H9 (cell line): ENCODE results near the gene NPTN. TPM values are rescaled to one million over a fixed set of nuclear protein-coding genes. Genes with fewer than 3 reads are reported as not detected.

Experiments used
- DNase-seq: peaks from one replicate; pipeline ENCODE4 v3.0.0-alpha.2; 2017
- H2AFZ ChIP-seq: one replicate; pipeline ENCODE4 v1.6.1; 2013; ENCODE audit warnings: mild to moderate bottlenecking, low read length, control low read depth, moderate library complexity
- H2AK5ac ChIP-seq: 2 replicates; pipeline ENCODE4 v1.6.1; 2013; ENCODE audit warnings: low read length, control low read depth, mixed read lengths; ENCODE audit not compliant: insufficient read length
- H2BK120ac ChIP-seq: one replicate; pipeline ENCODE4 v1.6.1; 2013; ENCODE audit warnings: low read depth, mild to moderate bottlenecking, low read length, control low read depth, inconsistent platforms; ENCODE audit not compliant: poor library complexity, severe bottlenecking
- H2BK12ac ChIP-seq: 2 replicates; pipeline ENCODE4 v1.6.1; 2013; ENCODE audit warnings: low read length, control low read depth, mixed read lengths, low read depth; ENCODE audit not compliant: insufficient read length
- H2BK15ac ChIP-seq: 2 replicates; pipeline ENCODE4 v1.6.1; 2013; ENCODE audit warnings: low read depth, low read length, control low read depth
- H2BK20ac ChIP-seq: one replicate; pipeline ENCODE4 v1.6.1; 2013; ENCODE audit warnings: low read depth, mild to moderate bottlenecking, low read length, control low read depth, inconsistent platforms; ENCODE audit not compliant: poor library complexity, severe bottlenecking
- H2BK5ac ChIP-seq: 2 replicates; pipeline ENCODE4 v1.6.1; 2013; ENCODE audit warnings: low read length, control low read depth, mixed read lengths; ENCODE audit not compliant: insufficient read length
- H3K14ac ChIP-seq: 2 replicates; pipeline ENCODE4 v1.6.1; 2013; ENCODE audit warnings: low read length, control low read depth; ENCODE audit not compliant: insufficient read depth
- H3K18ac ChIP-seq: 2 replicates; pipeline ENCODE4 v1.6.1; 2013; ENCODE audit warnings: low read depth, mild to moderate bottlenecking, mixed read lengths, low read length, control low read depth; ENCODE audit not compliant: insufficient read length
- H3K23ac ChIP-seq: 2 replicates; pipeline ENCODE4 v1.6.1; 2013; ENCODE audit warnings: low read length, control low read depth, mixed read lengths, low read depth; ENCODE audit not compliant: insufficient read length
- H3K23me2 ChIP-seq: 2 replicates; pipeline ENCODE4 v1.6.1; 2013; ENCODE audit warnings: low read depth, mild to moderate bottlenecking, mixed read lengths, low read length, control low read depth; ENCODE audit not compliant: insufficient read length, poor library complexity, severe bottlenecking
- H3K27ac ChIP-seq: 2 replicates; pipeline ENCODE4 v1.5.1; 2013; ENCODE audit warnings: low read length, control low read depth, mixed read lengths, low read depth; ENCODE audit not compliant: insufficient read length
- H3K27me3 ChIP-seq: 2 replicates; pipeline ENCODE4 v1.6.1; 2013; ENCODE audit warnings: low read length, control low read depth, inconsistent platforms; ENCODE audit not compliant: insufficient read depth
- H3K4ac ChIP-seq: 2 replicates; pipeline ENCODE4 v1.6.1; 2013; ENCODE audit warnings: low read depth, mild to moderate bottlenecking, control low read depth, inconsistent platforms, low read length, moderate library complexity
- H3K4me1 ChIP-seq: 2 replicates; pipeline ENCODE4 v1.6.1; 2013; ENCODE audit warnings: low read length, control low read depth, inconsistent platforms; ENCODE audit not compliant: insufficient read depth
- H3K4me2 ChIP-seq: 2 replicates; pipeline ENCODE4 v1.6.1; 2013; ENCODE audit warnings: low read length, control low read depth, mixed read lengths; ENCODE audit not compliant: insufficient read length, insufficient read depth
- H3K56ac ChIP-seq: 2 replicates; pipeline ENCODE4 v1.6.1; 2013; ENCODE audit warnings: low read depth, mild to moderate bottlenecking, mixed read lengths, low read length, control low read depth; ENCODE audit not compliant: insufficient read length
- H3K79me1 ChIP-seq: 2 replicates; pipeline ENCODE4 v1.6.1; 2013; ENCODE audit warnings: low read depth, mild to moderate bottlenecking, moderate library complexity, low read length, control low read depth, inconsistent platforms; ENCODE audit not compliant: insufficient read depth, poor library complexity, severe bottlenecking
- H3K79me2 ChIP-seq: 2 replicates; pipeline ENCODE4 v1.6.1; 2013; ENCODE audit warnings: low read length, control low read depth, inconsistent platforms; ENCODE audit not compliant: insufficient read depth
- H3K9ac ChIP-seq: 2 replicates; pipeline ENCODE4 v1.6.1; 2013; ENCODE audit warnings: low read length, control low read depth, mixed read lengths; ENCODE audit not compliant: insufficient read length; ENCODE audit errors: extremely low read depth
- H3K9me3 ChIP-seq: one replicate; pipeline ENCODE4 v1.6.1; 2013; ENCODE audit warnings: low read depth, low read length, inconsistent platforms; ENCODE audit not compliant: control insufficient read depth
- H3T11ph ChIP-seq: one replicate; pipeline ENCODE4 v1.6.1; 2013; ENCODE audit warnings: mild to moderate bottlenecking, low read length, control low read depth, inconsistent platforms
- H4K20me1 ChIP-seq: one replicate; pipeline ENCODE4 v1.6.1; 2013; ENCODE audit not compliant: control insufficient read depth, insufficient read length, insufficient read depth
- H4K5ac ChIP-seq: 2 replicates; pipeline ENCODE4 v1.6.1; 2013; ENCODE audit warnings: low read depth, mild to moderate bottlenecking, mixed read lengths, low read length, control low read depth; ENCODE audit not compliant: insufficient read length
- H4K8ac ChIP-seq: replicated peaks from 2 replicates; pipeline ENCODE4 v1.6.1; 2013; ENCODE audit warnings: low read length, control low read depth, mixed read lengths, low read depth; ENCODE audit not compliant: insufficient read length
- H4K91ac ChIP-seq: 2 replicates; pipeline ENCODE4 v1.6.1; 2013; ENCODE audit warnings: low read depth, mild to moderate bottlenecking, moderate library complexity, mixed read lengths, low read length, control low read depth; ENCODE audit not compliant: insufficient read length
- H3K27ac Mint-ChIP-seq, 3 experiments: 2 replicates in 2 of 3; 3 replicates in 1 of 3; pipeline ENCODE4 v1.8.0; 2020 to 2021; ENCODE audit warnings: mixed read lengths in 3 of 3, mild to moderate bottlenecking in 1 of 3, moderate library complexity in 1 of 3
- H3K27me3 Mint-ChIP-seq: 2 replicates; pipeline ENCODE4 v1.8.0; 2021; ENCODE audit warnings: low read depth, mild to moderate bottlenecking, moderate library complexity, mixed read lengths
- H3K36me3 Mint-ChIP-seq, 3 experiments: 2 replicates in 2 of 3; 3 replicates in 1 of 3; pipeline ENCODE4 v1.8.0; 2020 to 2021; ENCODE audit warnings: low read depth in 3 of 3, mixed read lengths in 3 of 3; ENCODE audit not compliant: insufficient read depth in 1 of 3
- H3K4me1 Mint-ChIP-seq, 2 experiments: 2 replicates each; pipeline ENCODE4 v1.8.0; 2020; ENCODE audit warnings: mixed read lengths in 2 of 2
- H3K4me3 Mint-ChIP-seq, 2 experiments: 2 replicates in 1 of 2; 3 replicates in 1 of 2; pipeline ENCODE4 v1.8.0; 2020 to 2021; ENCODE audit warnings: mild to moderate bottlenecking in 2 of 2, mixed read lengths in 2 of 2, moderate library complexity in 1 of 2
- H3K9me3 Mint-ChIP-seq, 2 experiments: 2 replicates in 1 of 2; 3 replicates in 1 of 2; pipeline ENCODE4 v1.8.0; 2020; ENCODE audit warnings: mild to moderate bottlenecking in 2 of 2, mixed read lengths in 2 of 2, moderate library complexity in 1 of 2
- CTCF ChIP-seq: fragments of 200-600 bp; sonication (generic); conservative IDR thresholded peaks from 3 replicates; pipeline ENCODE4 v1.8.0; 2021; ENCODE audit warnings: antibody characterized with exemption, mild to moderate bottlenecking
- WGBS: extraction: QIAGEN DNeasy Blood & Tissue Kit; methylation state at CpG from one replicate; pipeline ENCODE4 v1.1.7; 2013; ENCODE audit warnings: missing lambda C conversion rate, low lambda C conversion rate, mixed read lengths; ENCODE audit not compliant: insufficient read length; ENCODE audit errors: extremely low coverage; 5-methylcytosine and 5-hydroxymethylcytosine counted together
- total RNA-seq: library from RNA; stranded (reverse); gene quantifications from 2 replicates; pipeline ENCODE4 v1.2.1, GENCODE V29; 2021

NPTN gene
- total RNA-seq, 1 experiment from 2014 or later, result 89.1 TPM

- Histone ChIP-seq H2BK20ac (no peak overlapping the region), H2BK15ac (no peak overlapping the region), H4K91ac (no peak overlapping the region), H3T11ph (no peak overlapping the region), H4K8ac (no peak overlapping the region), H3K79me1 (no peaks in the 10 kb centered on the region), H3K18ac (no peak overlapping the region), H3K4ac (no peak overlapping the region), H3K27ac (no peak overlapping the region), H3K14ac (no peak overlapping the region), H3K56ac (no peak overlapping the region), H3K23me2 (no peaks in the 10 kb centered on the region), H4K20me1 (no peaks in the 10 kb centered on the region), H3K79me2 (no peaks in the 10 kb centered on the region), H3K4me1 (no peaks in the 10 kb centered on the region), H2BK12ac (no peak overlapping the region), H3K4me2 (no peak overlapping the region), H2AK5ac (no peak overlapping the region), H3K9ac (no peak overlapping the region), H3K23ac (no peak overlapping the region), H3K27me3 (no peaks in the 10 kb centered on the region), H3K9me3 (no peaks in the 10 kb centered on the region), H4K5ac (no peak overlapping the region), H2AFZ (no peak overlapping the region), H2BK120ac (no peak overlapping the region), H2BK5ac (no peak overlapping the region)
- TF ChIP-seq CTCF, result no peak
- H3K4me3 Mint-ChIP-seq, result no peak overlapping the region
- no peaks in the 10 kb centered on the region for H3K36me3 Mint-ChIP-seq
- no peak overlapping the region for H3K27ac Mint-ChIP-seq
- H3K27me3 Mint-ChIP-seq, result no peaks in the 10 kb centered on the region; the same call in none of the 2 replicates
- no peaks in the 10 kb centered on the region for H3K9me3 Mint-ChIP-seq
- H3K4me1 Mint-ChIP-seq, result no peaks in the 10 kb centered on the region
- DNase-seq, result no peak
- WGBS, result no CpG with 5 or more reads among the region's 1 CpG
Measured at GRCh38 chr15:73658645-73659044, 25.5 kb upstream of the NPTN start.
